HG03558 (cell line): ENCODE results near the gene MDP1.

ENCODE experiments used
- ATAC-seq: cut with Tn5 transposase; IDR thresholded peaks from one replicate; pipeline ENCODE4 v1.9.1; 2021; ENCODE audit warnings: moderate number of reproducible peaks; ENCODE audit not compliant: unreplicated experiment; ENCODE audit errors: extremely low read depth

MDP1 gene

DNA sequence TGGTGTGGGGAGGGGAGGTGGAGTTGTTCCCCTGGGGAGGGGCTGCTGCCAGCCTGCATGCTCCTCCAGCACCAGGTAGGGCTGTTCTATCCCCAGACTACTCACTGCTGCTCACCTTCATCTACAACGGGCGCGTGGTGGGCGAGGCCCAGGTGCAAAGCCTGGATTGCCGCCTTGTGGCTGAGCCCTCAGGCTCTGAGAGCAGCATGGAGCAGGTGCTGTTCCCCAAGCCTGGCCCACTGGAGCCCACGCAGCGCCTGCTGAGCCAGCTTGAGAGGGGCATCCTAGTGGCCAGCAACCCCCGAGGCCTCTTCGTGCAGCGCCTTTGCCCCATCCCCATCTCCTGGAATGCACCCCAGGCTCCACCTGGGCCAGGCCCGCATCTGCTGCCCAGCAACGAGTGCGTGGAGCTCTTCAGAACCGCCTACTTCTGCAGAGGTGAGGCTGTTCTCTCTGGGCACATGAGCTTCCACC lies 51.3 kb downstream of the MDP1 start:
- no peak for ATAC-seq
